Endothelial cell of hepatic sinusoid (primary cell): ENCODE results near the gene FGF7.
"Not testable (repeated sequence)": the region's sequence is repeated elsewhere in the genome, so short reads cannot be mapped to it uniquely, and the experiment has no call there.

Source experiments
- in situ Hi-C: cut with HindIII; loops from 2 replicates; pipeline ENCODE4 v1.10.0; 2017; ENCODE audit warnings: low sequenced_read_pairs

The FGF7 gene

GRCh38 chr15:49438962-49439631, 16.1 kb downstream of the FGF7 start:
- in situ Hi-C loops: no loop called here

- in situ Hi-C loops: no loop called here
These were observed 16.8 kb downstream of the FGF7 start for GRCh38 chr15:49439678-49440395.

GRCh38 chr15:49441356-49441755, 18.3 kb downstream of the FGF7 start:
- in situ Hi-C loops: no loop called here

GRCh38 chr15:49441816-49442215, 18.8 kb downstream of the FGF7 start:
- in situ Hi-C loops: no loop called here

GRCh38 chr15:49452595-49452994, 29.6 kb downstream of the FGF7 start:
- in situ Hi-C loops: no loop called here

- in situ Hi-C loops: no loop called here
These were observed 33.1 kb downstream of the FGF7 start for GRCh38 chr15:49456166-49456565.

GRCh38 chr15:49458145-49458544, 35.1 kb downstream of the FGF7 start:
- in situ Hi-C loops: no loop called here

- in situ Hi-C loops: no loop called here
These were observed 37.4 kb downstream of the FGF7 start for GRCh38 chr15:49460411-49460941.

GRCh38 chr15:49462232-49462844, 39.3 kb downstream of the FGF7 start:
- in situ Hi-C loops: no loop called here

- in situ Hi-C loops: no loop called here
These were observed 41.5 kb downstream of the FGF7 start for GRCh38 chr15:49464522-49464921.

GRCh38 chr15:49466119-49466518, 43.1 kb downstream of the FGF7 start:
- in situ Hi-C loops: no loop called here

- in situ Hi-C loops: no loop called here
These were observed 44.9 kb downstream of the FGF7 start for GRCh38 chr15:49467746-49468480.

- in situ Hi-C loops: no loop called here
These were observed 45.4 kb downstream of the FGF7 start for GRCh38 chr15:49468481-49468839.

- in situ Hi-C loops: not testable (repeated sequence)
These were observed 48.2 kb downstream of the FGF7 start for GRCh38 chr15:49471248-49471647.

- in situ Hi-C loops: no loop called here
These were observed 48.7 kb downstream of the FGF7 start for GRCh38 chr15:49471733-49472132.

- in situ Hi-C loops: no loop called here
These were observed 49.3 kb downstream of the FGF7 start for GRCh38 chr15:49472338-49472737.

- in situ Hi-C loops: no loop called here
These were observed 50.0 kb downstream of the FGF7 start for GRCh38 chr15:49473031-49473430.

- in situ Hi-C loops: not testable (repeated sequence)
These were observed 55.0 kb downstream of the FGF7 start for GRCh38 chr15:49478021-49478420.

- in situ Hi-C loops: not testable (repeated sequence)
These were observed 55.9 kb downstream of the FGF7 start for GRCh38 chr15:49478982-49479381.

GRCh38 chr15:49485401-49485800, 62.4 kb downstream of the FGF7 start:
- in situ Hi-C loops: not testable (repeated sequence)

GRCh38 chr15:49490966-49491365, 67.9 kb downstream of the FGF7 start:
- in situ Hi-C loops: no loop called here
